ENCODE measurements around the gene NAV3.

DNA sequence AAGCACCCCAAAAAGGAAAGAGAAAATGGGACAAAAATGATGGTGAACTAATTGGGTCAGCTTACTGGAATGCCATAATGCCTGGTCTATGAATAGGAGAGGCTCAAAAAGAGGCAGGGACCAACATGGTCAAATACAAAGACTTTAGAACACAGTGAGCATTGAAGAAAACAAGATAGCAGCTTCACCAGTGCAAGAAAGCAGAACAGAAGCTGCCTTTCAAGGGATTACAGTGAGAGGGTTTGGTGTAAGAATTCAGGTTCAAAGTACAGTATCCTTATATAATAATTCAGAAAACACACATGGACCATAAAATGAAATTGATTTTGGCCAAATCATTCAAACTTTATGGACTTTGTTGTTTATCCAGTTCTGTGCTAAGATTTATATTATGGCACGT, 162.1 kb downstream of the NAV3 start:
- no peak for TF ChIP-seq CTCF (IDR thresholded peaks at IDR 0.05; ENCODE audit: low read depth, low read length)
- no peak for TF ChIP-seq EZH2phosphoT487 (IDR thresholded peaks at IDR 0.05; ENCODE audit: low read depth)

Data from OCI-LY3 (cell line).